Measurements from ENCODE around the gene DOCK6. TPM values are rescaled to one million over a fixed set of nuclear protein-coding genes. Genes with fewer than 3 reads are reported as not detected.

DOCK6 gene
- total and polyA plus RNA-seq, 2 experiments from 2014 or later: 12.2 to 75.6 TPM

DNA sequence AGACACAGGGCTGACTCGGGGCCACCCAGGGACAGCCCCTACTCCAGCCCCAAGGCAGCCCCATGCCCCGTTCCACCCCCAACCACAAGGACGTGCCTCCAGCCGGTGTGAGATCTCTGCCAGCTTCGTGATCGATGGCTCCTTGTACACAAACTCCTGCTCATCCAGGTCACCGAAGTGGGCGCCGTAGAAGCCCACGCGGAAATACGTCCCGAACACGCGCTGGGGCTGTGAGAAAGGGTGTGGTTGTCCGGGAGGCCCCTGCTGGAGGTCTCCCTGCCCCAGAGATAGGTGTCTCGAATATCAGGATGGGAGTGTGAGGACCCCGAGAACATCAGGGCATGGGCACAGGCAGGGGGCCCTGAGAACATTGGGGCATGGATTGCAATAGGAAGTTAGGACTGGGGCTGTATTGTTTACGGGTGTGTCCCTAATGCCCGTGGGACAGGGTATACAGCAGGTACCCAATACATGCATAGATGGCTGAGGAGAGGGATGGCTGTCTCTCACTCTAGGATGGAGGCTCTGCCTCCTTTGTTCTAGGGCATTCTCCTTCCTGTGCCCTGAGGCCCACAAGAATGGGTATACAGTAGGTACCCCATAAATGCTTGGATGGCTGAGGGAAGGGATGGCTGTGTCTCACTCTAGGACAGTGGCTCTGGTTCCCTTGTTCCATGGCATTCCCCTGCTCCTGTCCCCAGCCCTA lies 59.7 kb downstream of the DOCK6 start:
- TF ChIP-seq, protein P1, sequence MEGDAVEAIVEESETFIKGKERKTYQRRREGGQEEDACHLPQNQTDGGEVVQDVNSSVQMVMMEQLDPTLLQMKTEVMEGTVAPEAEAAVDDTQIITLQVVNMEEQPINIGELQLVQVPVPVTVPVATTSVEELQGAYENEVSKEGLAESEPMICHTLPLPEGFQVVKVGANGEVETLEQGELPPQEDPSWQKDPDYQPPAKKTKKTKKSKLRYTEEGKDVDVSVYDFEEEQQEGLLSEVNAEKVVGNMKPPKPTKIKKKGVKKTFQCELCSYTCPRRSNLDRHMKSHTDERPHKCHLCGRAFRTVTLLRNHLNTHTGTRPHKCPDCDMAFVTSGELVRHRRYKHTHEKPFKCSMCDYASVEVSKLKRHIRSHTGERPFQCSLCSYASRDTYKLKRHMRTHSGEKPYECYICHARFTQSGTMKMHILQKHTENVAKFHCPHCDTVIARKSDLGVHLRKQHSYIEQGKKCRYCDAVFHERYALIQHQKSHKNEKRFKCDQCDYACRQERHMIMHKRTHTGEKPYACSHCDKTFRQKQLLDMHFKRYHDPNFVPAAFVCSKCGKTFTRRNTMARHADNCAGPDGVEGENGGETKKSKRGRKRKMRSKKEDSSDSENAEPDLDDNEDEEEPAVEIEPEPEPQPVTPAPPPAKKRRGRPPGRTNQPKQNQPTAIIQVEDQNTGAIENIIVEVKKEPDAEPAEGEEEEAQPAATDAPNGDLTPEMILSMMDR (IDR thresholded peaks at IDR 0.05; ENCODE audit: low read depth, low read length): no peak
- H3K27me3 ChIP-seq: no peaks in the 10 kb centered on the region
- H3K4me1 ChIP-seq (ENCODE audit: low read depth): peaks cover 13% of the 10 kb centered on the region
- H3K4me3 ChIP-seq: no peak overlapping the region
- no peaks in the 10 kb centered on the region for H3K36me3 ChIP-seq
- no peaks in the 10 kb centered on the region for H3K9me3 ChIP-seq (ENCODE audit: low read depth)
- peak overlapping the region; percentile 48 for H3K27ac ChIP-seq
- DNase-seq (ENCODE audit: low read depth in 1 of 2, low spot score in 1 of 2): no peak

DNA sequence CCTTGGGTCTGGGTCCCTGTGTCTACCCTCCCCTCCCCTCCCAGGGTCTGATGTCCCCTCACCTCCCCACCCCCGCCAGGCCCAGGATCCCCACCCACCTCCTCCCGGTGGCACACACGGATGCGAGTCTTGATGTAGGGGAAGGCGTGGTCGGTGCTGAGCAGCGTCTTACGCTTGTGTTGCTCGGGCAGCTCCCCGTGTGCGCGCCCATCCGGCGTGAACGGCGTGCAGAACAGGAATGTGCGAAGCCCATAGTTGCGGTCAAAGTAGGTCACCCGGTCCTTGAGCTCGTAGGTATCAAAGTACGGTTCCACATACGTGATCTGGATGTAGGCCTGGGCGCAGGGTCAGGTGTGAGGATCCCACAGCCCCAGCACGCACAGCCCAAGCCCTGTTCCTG lies 60.5 kb downstream of the DOCK6 start:
- TF ChIP-seq, protein P1 (IDR thresholded peaks at IDR 0.05; ENCODE audit: low read depth, low read length): no peak
- DNase-seq (ENCODE audit: low read depth in 1 of 2, low spot score in 1 of 2): no peak
- Histone ChIP-seq H3K27ac (no peak overlapping the region), H3K9me3 (ENCODE audit: low read depth) (no peaks in the 10 kb centered on the region), H3K27me3 (no peaks in the 10 kb centered on the region), H3K4me1 (ENCODE audit: low read depth) (peaks cover 13% of the 10 kb centered on the region), H3K36me3 (no peaks in the 10 kb centered on the region), H3K4me3 (no peak overlapping the region)

- TF ChIP-seq, protein P1 (IDR thresholded peaks at IDR 0.05; ENCODE audit: low read depth, low read length): no peak
- Histone ChIP-seq H3K4me3 (no peak overlapping the region), H3K27me3 (no peaks in the 10 kb centered on the region), H3K4me1 (ENCODE audit: low read depth) (peaks cover 13% of the 10 kb centered on the region), H3K9me3 (ENCODE audit: low read depth) (no peaks in the 10 kb centered on the region), H3K36me3 (no peaks in the 10 kb centered on the region), H3K27ac (no peak overlapping the region)
- DNase-seq (ENCODE audit: low read depth in 1 of 2, low spot score in 1 of 2): no peak
Measured at GRCh38 chr19:11200931-11201330, 61.4 kb downstream of the DOCK6 start.

DNA sequence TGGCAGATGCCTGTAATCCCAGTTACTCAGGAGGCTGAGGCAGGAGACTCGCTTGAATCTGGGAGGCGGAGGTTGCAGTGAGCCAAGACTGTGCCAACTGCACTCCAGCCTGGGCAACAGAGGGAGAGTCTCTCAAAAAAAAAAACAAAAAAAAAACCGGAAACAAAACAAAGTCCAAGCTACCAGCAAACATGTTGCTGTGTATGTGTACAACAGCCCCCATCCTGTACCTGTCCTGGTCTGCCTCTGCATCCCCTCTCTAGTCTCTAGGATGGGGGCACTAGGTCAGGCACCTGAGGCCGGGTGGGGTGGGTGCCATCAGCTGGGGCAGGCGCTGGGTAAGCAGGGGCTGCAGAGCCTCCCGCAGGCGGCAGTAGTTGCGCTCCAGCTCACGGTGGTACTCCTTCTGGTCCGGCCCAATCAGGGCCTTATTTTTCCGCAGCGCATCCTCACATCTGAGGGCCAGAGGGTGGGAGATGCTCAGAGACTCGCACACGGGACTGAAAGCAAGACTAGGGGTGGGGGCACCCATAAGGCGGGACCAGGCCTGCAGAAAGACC lies 62.2 kb downstream of the DOCK6 start:
- Histone ChIP-seq H3K36me3 (no peaks in the 10 kb centered on the region), H3K27me3 (no peaks in the 10 kb centered on the region), H3K4me1 (ENCODE audit: low read depth) (peaks cover 13% of the 10 kb centered on the region), H3K4me3 (no peak overlapping the region), H3K9me3 (ENCODE audit: low read depth) (no peaks in the 10 kb centered on the region), H3K27ac (no peak overlapping the region)
- DNase-seq (ENCODE audit: low read depth in 1 of 2, low spot score in 1 of 2): no peak
- TF ChIP-seq, protein P1 (IDR thresholded peaks at IDR 0.05; ENCODE audit: low read depth, low read length): no peak

DNA sequence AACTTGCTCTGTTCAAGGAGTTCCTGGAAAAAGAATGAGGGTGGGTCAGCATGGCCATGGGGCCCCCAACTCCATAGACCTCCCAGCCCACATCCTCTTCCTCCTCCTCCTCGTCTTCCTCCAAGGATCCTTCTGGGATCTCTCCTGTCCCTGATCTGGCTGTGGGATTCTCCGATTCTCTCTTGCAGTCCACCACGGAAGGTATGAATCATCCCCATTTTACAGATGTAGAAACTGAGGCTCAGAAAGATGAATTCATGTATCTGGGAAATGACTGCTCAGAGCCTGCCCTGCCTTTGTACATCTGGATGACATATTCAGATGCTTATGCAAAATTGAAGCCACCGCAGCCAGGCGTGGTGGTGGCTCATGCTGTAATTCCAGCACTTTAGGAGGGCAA lies 62.8 kb downstream of the DOCK6 start:
- Histone ChIP-seq H3K36me3 (no peaks in the 10 kb centered on the region), H3K27ac (no peak overlapping the region), H3K27me3 (no peaks in the 10 kb centered on the region), H3K4me3 (no peak overlapping the region), H3K4me1 (ENCODE audit: low read depth) (peaks cover 13% of the 10 kb centered on the region), H3K9me3 (ENCODE audit: low read depth) (no peaks in the 10 kb centered on the region)
- TF ChIP-seq, protein P1 (IDR thresholded peaks at IDR 0.05; ENCODE audit: low read depth, low read length): no peak
- DNase-seq (ENCODE audit: low read depth in 1 of 2, low spot score in 1 of 2): no peak

Data from cardiac muscle cell (in vitro differentiated cells and primary cell).